Neural progenitor cell (in vitro differentiated cells): ENCODE measurements around the gene CTF1. TPM values are rescaled to one million over a fixed set of nuclear protein-coding genes. Genes with fewer than 3 reads are reported as not detected.

Source experiments
- DNase-seq: peaks from one replicate; pipeline ENCODE4 v3.0.0-alpha.2; 2016; ENCODE audit warnings: low spot score
- H2AFZ ChIP-seq: fragments of 200-600 bp; sonication (generic); replicated peaks from 2 replicates; pipeline ENCODE4 v1.6.1; 2016; ENCODE audit warnings: antibody characterized with exemption
- H3F3A ChIP-seq: fragments of 200-600 bp; sonication (generic); 2 replicates; pipeline ENCODE4 v1.6.1; 2016; ENCODE audit warnings: antibody characterized with exemption, low read depth
- H3K27ac ChIP-seq: fragments of 200-600 bp; sonication (generic); 2 replicates; pipeline ENCODE4 v1.5.1; 2016; ENCODE audit warnings: mild to moderate bottlenecking
- H3K27me3 ChIP-seq: fragments of 200-600 bp; sonication (generic); 2 replicates; pipeline ENCODE4 v1.6.1; 2016; ENCODE audit warnings: mild to moderate bottlenecking, moderate library complexity
- H3K36me3 ChIP-seq: fragments of 200-600 bp; sonication (generic); 2 replicates; pipeline ENCODE4 v1.5.1; 2016
- H3K4me1 ChIP-seq: fragments of 200-600 bp; sonication (generic); 2 replicates; pipeline ENCODE4 v1.6.1; 2016; ENCODE audit warnings: mixed run types
- H3K4me2 ChIP-seq: fragments of 200-600 bp; sonication (generic); 2 replicates; pipeline ENCODE4 v1.6.1; 2016
- H3K4me3 ChIP-seq: fragments of 200-600 bp; sonication (generic); 2 replicates; pipeline ENCODE4 v1.5.1; 2016
- H3K79me2 ChIP-seq: fragments of 200-600 bp; sonication (generic); 2 replicates; pipeline ENCODE4 v1.6.1; 2016; ENCODE audit warnings: low read depth
- H3K9ac ChIP-seq: fragments of 200-600 bp; sonication (generic); 2 replicates; pipeline ENCODE4 v1.6.1; 2016
- H3K9me3 ChIP-seq: fragments of 200-600 bp; sonication (generic); 2 replicates; pipeline ENCODE4 v1.5.1; 2016; ENCODE audit warnings: low read depth
- H4K20me1 ChIP-seq: fragments of 200-600 bp; sonication (generic); 2 replicates; pipeline ENCODE4 v1.6.1; 2016; ENCODE audit warnings: low read depth
- H3K27ac Mint-ChIP-seq: 3 replicates; pipeline ENCODE4 v1.8.0; 2021; ENCODE audit warnings: mixed read lengths
- H3K27me3 Mint-ChIP-seq: 2 replicates; pipeline ENCODE4 v1.8.0; 2022; ENCODE audit warnings: low read depth, mild to moderate bottlenecking, inconsistent platforms, moderate library complexity, mixed read lengths; ENCODE audit not compliant: insufficient read depth
- H3K36me3 Mint-ChIP-seq: 3 replicates; pipeline ENCODE4 v1.8.0; 2021; ENCODE audit warnings: mixed read lengths
- H3K4me1 Mint-ChIP-seq: 3 replicates; pipeline ENCODE4 v1.8.0; 2021; ENCODE audit warnings: mixed read lengths
- H3K4me3 Mint-ChIP-seq: 3 replicates; pipeline ENCODE4 v1.8.0; 2021; ENCODE audit warnings: mild to moderate bottlenecking, moderate library complexity, mixed read lengths
- H3K9me3 Mint-ChIP-seq: 3 replicates; pipeline ENCODE4 v1.8.0; 2020; ENCODE audit warnings: mixed read lengths
- CTCF ChIP-seq: fragments of 200-600 bp; sonication (generic); IDR thresholded peaks from 2 replicates; pipeline ENCODE4 v1.5.1; 2017; ENCODE audit warnings: antibody characterized with exemption, mild to moderate bottlenecking
- EZH2 ChIP-seq: fragments of 200-600 bp; sonication (generic); IDR thresholded peaks from 2 replicates; pipeline ENCODE4 v1.6.1; 2017; ENCODE audit warnings: antibody characterized with exemption, mild to moderate bottlenecking, moderate library complexity
- EZH2phosphoT487 ChIP-seq: fragments of 200-600 bp; sonication (generic); IDR thresholded peaks from 2 replicates; pipeline ENCODE4 v1.6.1; 2017; ENCODE audit warnings: antibody characterized with exemption
- total RNA-seq: library from RNA; depleted of rRNA; stranded (reverse); fragments of >200 nt; gene quantifications from 2 replicates; pipeline ENCODE4 v1.2.3, GENCODE V29; 2015; ENCODE audit warnings: low replicate concordance

CTF1 gene
- total RNA-seq, 1 donor from 2014 or later, result 0.39 TPM

- DNase-seq, result no peak
- Histone ChIP-seq H3K4me3 (peak overlapping the region; percentile 58), H3F3A (peaks cover 39% of the 10 kb centered on the region), H3K79me2 (no peaks in the 10 kb centered on the region), H3K27ac (no peak overlapping the region), H3K9me3 (no peaks in the 10 kb centered on the region), H3K4me1 (no peaks in the 10 kb centered on the region), H4K20me1 (no peaks in the 10 kb centered on the region), H2AFZ (peak overlapping the region; percentile 96), H3K4me2 (peak overlapping the region; percentile 92), H3K27me3 (peaks cover 13% of the 10 kb centered on the region), H3K36me3 (no peaks in the 10 kb centered on the region), H3K9ac (no peak overlapping the region)
- H3K4me3 Mint-ChIP-seq, result peak overlapping the region; percentile 76
- H3K4me1 Mint-ChIP-seq, result peaks cover 14% of the 10 kb centered on the region
- H3K36me3 Mint-ChIP-seq, result no peaks in the 10 kb centered on the region
- H3K9me3 Mint-ChIP-seq, result no peaks in the 10 kb centered on the region
- TF ChIP-seq CTCF (no peak), EZH2phosphoT487 (no peak), EZH2 (no peak)
- peaks cover 10% of the 10 kb centered on the region for H3K27me3 Mint-ChIP-seq
- H3K27ac Mint-ChIP-seq, result no peak overlapping the region
Measured at GRCh38 chr16:30901201-30902028, 5.0 kb downstream of the CTF1 start.

- peak overlapping the region; percentile 92 for H3K4me2 ChIP-seq
- peak overlapping the region; percentile 59 for H3K4me3 ChIP-seq
- H2AFZ ChIP-seq, result peak overlapping the region; percentile 96
- H3K27me3 ChIP-seq, result peaks cover 13% of the 10 kb centered on the region
- no peaks in the 10 kb centered on the region for H3K36me3 Mint-ChIP-seq
- H4K20me1 ChIP-seq, result no peaks in the 10 kb centered on the region
- H3K9ac ChIP-seq, result peak overlapping the region; percentile 52
- H3K9me3 ChIP-seq, result no peaks in the 10 kb centered on the region
- peak overlapping the region; percentile 96 for H3K27ac Mint-ChIP-seq
- H3F3A ChIP-seq, result peaks cover 33% of the 10 kb centered on the region
- peak overlapping the region; percentile 87 for H3K4me3 Mint-ChIP-seq
- peak; percentile 92 for DNase-seq
- TF ChIP-seq CTCF (no peak), EZH2phosphoT487 (no peak), EZH2 (no peak)
- peaks cover 9% of the 10 kb centered on the region for H3K4me1 Mint-ChIP-seq
- no peaks in the 10 kb centered on the region for H3K36me3 ChIP-seq
- H3K27ac ChIP-seq, result no peak overlapping the region
- H3K4me1 ChIP-seq, result no peaks in the 10 kb centered on the region
- no peaks in the 10 kb centered on the region for H3K9me3 Mint-ChIP-seq
- no peaks in the 10 kb centered on the region for H3K79me2 ChIP-seq
- peaks cover 8% of the 10 kb centered on the region for H3K27me3 Mint-ChIP-seq
Measured at GRCh38 chr16:30902029-30902972, 5.9 kb downstream of the CTF1 start.

GRCh38 chr16:30903002-30903401 lies 6.6 kb downstream of the CTF1 start:
- no peak overlapping the region for H3K9ac ChIP-seq
- H3K4me3 ChIP-seq, result no peak overlapping the region

More at GRCh38 chr16:30903002-30903401, 6.6 kb downstream of the CTF1 start:
- Mint-ChIP-seq H3K27me3 (peaks cover 8% of the 10 kb centered on the region), H3K27ac (peak overlapping the region; percentile 74), H3K4me1 (peaks cover 15% of the 10 kb centered on the region), H3K4me3 (peak overlapping the region; percentile 87), H3K9me3 (no peaks in the 10 kb centered on the region), H3K36me3 (no peaks in the 10 kb centered on the region)
- H3K9me3 ChIP-seq, result no peaks in the 10 kb centered on the region
- no peak for TF ChIP-seq CTCF
- no peak for TF ChIP-seq EZH2phosphoT487
- TF ChIP-seq EZH2, result no peak
- H3K36me3 ChIP-seq, result no peaks in the 10 kb centered on the region
- peaks cover 13% of the 10 kb centered on the region for H3K27me3 ChIP-seq
- no peaks in the 10 kb centered on the region for H4K20me1 ChIP-seq
- peaks cover 39% of the 10 kb centered on the region for H3F3A ChIP-seq
- DNase-seq, result no peak
- peak overlapping the region; percentile 82 for H3K4me2 ChIP-seq
- H3K27ac ChIP-seq, result no peak overlapping the region
- no peaks in the 10 kb centered on the region for H3K4me1 ChIP-seq
- H3K79me2 ChIP-seq, result no peaks in the 10 kb centered on the region
- no peak overlapping the region for H2AFZ ChIP-seq
